ENCODE measurements around the gene ERMN. TPM values are rescaled to one million over a fixed set of nuclear protein-coding genes. Genes with fewer than 3 reads are reported as not detected.

ERMN gene
- total and polyA plus RNA-seq, 2 donors (not counting 1 experiment from before 2014, with no cell fraction given) = 2.7 to 11.9 TPM

- no peaks in the 10 kb centered on the region for H3K79me2 ChIP-seq (ENCODE audit: control insufficient read depth, insufficient read depth, low read length)
- no peak overlapping the region for H3K4me3 Mint-ChIP-seq
These were observed 42.2 kb downstream of the ERMN start for GRCh38 chr2:157283468-157283867.

DNA sequence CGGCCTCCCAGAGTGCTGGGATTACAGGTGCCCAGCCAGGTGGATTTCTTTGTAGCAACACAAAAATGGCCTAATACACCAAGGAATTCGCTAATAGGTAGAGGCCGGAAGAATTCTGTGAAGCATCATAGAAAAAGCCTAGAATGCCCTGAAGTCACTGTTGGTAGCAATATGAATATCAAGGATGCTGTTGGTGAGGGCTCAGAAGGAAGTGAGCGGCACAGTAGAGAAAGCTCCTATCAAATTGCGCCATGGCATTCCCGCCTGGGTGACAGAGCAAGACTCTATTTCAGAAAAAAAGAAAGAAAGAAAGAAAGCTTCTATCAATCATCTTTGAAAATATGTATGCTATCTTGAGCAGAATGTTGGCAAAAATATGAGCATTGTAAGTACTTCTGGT is 44.3 kb downstream of the ERMN start:
- no peak for ATAC-seq (ENCODE audit: low read depth)

More at GRCh38 chr2:157283468-157283867, 42.2 kb downstream of the ERMN start:
- TF ChIP-seq CTCF (IDR thresholded peaks at IDR 0.05) (no peak), EZH2 (IDR thresholded peaks at IDR 0.05; ENCODE audit: borderline replicate concordance, insufficient read depth, low read depth, low read length, poor library complexity, severe bottlenecking) (no peak)
- Histone ChIP-seq H3K4me3 (ENCODE audit: control extremely low read depth in 1 of 5, extremely low read depth in 1 of 5, insufficient read depth in 1 of 5, low read depth in 2 of 5, low read length in 4 of 5) (no peak overlapping the region), H3K9ac (ENCODE audit: low read length) (no peak overlapping the region), H3K4me2 (replicated peaks; ENCODE audit: low read depth, low read length, poor library complexity, severe bottlenecking) (no peak overlapping the region), H3K27ac (ENCODE audit: low read length in 2 of 2) (no peak overlapping the region), H4K20me1 (ENCODE audit: control insufficient read depth, insufficient read depth, low read length, poor library complexity, severe bottlenecking) (no peaks in the 10 kb centered on the region), H3K9me3 (ENCODE audit: control extremely low read depth in 1 of 3, control insufficient read depth in 2 of 3, insufficient read depth in 1 of 3, low read length in 2 of 3) (peaks cover 0 to 6% (median 0%) of the 10 kb centered on the region in 3 donors), H3K4me1 (ENCODE audit: control insufficient read depth in 2 of 2, insufficient read depth in 2 of 2, low read length in 2 of 2) (no peaks in the 10 kb centered on the region), H3K27me3 (replicated peaks in 1 of 4; ENCODE audit: control extremely low read depth in 1 of 4, control insufficient read depth in 3 of 4, insufficient read depth in 4 of 4, low read length in 3 of 4) (peaks cover 0 to 3% (median 1%) of the 10 kb centered on the region in 4 experiments), H2AFZ (ENCODE audit: insufficient read depth, low read depth, low read length, poor library complexity, severe bottlenecking) (no peak overlapping the region), H3K36me3 (replicated peaks in 1 of 2; ENCODE audit: control extremely low read depth in 1 of 2, control insufficient read depth in 1 of 2, extremely low read depth in 1 of 2, insufficient read depth in 2 of 2, low read length in 1 of 2) (no peaks in the 10 kb centered on the region)
- POLR2A ChIA-PET = no interaction called here
- DNase-seq (no peak), ATAC-seq (ENCODE audit: low read depth) (no peak)
- Mint-ChIP-seq H3K27ac (no peak overlapping the region), H3K4me1 (no peaks in the 10 kb centered on the region), H3K9me3 (ENCODE audit: insufficient read depth) (peaks cover 3% of the 10 kb centered on the region), H3K27me3 (peaks cover 37% of the 10 kb centered on the region)
- intact Hi-C loops (cut with micrococcal nuclease) = no loop called here
- no CpG with 5 or more reads among the region's 2 CpGs for WGBS (ENCODE audit: insufficient coverage)
- CTCF ChIA-PET = no interaction called here

More for the DNA sequence above, 44.3 kb downstream of the ERMN start:
- Histone ChIP-seq H4K20me1 (ENCODE audit: control insufficient read depth, insufficient read depth, low read length, poor library complexity, severe bottlenecking) (no peaks in the 10 kb centered on the region), H3K4me3 (ENCODE audit: control extremely low read depth in 1 of 5, extremely low read depth in 1 of 5, insufficient read depth in 1 of 5, low read depth in 2 of 5, low read length in 4 of 5) (no peak overlapping the region), H3K4me1 (ENCODE audit: control insufficient read depth in 2 of 2, insufficient read depth in 2 of 2, low read length in 2 of 2) (no peaks in the 10 kb centered on the region), H3K9ac (ENCODE audit: low read length) (no peak overlapping the region), H3K79me2 (ENCODE audit: control insufficient read depth, insufficient read depth, low read length) (no peaks in the 10 kb centered on the region), H3K27ac (ENCODE audit: low read length in 2 of 2) (no peak overlapping the region), H3K9me3 (ENCODE audit: control extremely low read depth in 1 of 3, control insufficient read depth in 2 of 3, insufficient read depth in 1 of 3, low read length in 2 of 3) (peaks cover 0 to 6% (median 0%) of the 10 kb centered on the region in 3 donors), H2AFZ (ENCODE audit: insufficient read depth, low read depth, low read length, poor library complexity, severe bottlenecking) (no peak overlapping the region), H3K4me2 (replicated peaks; ENCODE audit: low read depth, low read length, poor library complexity, severe bottlenecking) (no peak overlapping the region), H3K27me3 (replicated peaks in 1 of 4; ENCODE audit: control extremely low read depth in 1 of 4, control insufficient read depth in 3 of 4, insufficient read depth in 4 of 4, low read length in 3 of 4) (peaks cover 0 to 3% (median 1%) of the 10 kb centered on the region in 4 experiments), H3K36me3 (replicated peaks in 1 of 2; ENCODE audit: control extremely low read depth in 1 of 2, control insufficient read depth in 1 of 2, extremely low read depth in 1 of 2, insufficient read depth in 2 of 2, low read length in 1 of 2) (no peaks in the 10 kb centered on the region)
- WGBS (ENCODE audit: insufficient coverage) = 80% methylated on average over 1 of the region's 6 CpGs
- Mint-ChIP-seq H3K9me3 (ENCODE audit: insufficient read depth) (peaks cover 3% of the 10 kb centered on the region), H3K4me1 (no peaks in the 10 kb centered on the region), H3K27me3 (peaks cover 46% of the 10 kb centered on the region), H3K27ac (no peak overlapping the region), H3K4me3 (no peak overlapping the region)
- no peak for DNase-seq
- ChIA-PET POLR2A (no interaction called here), CTCF (no interaction called here)
- TF ChIP-seq CTCF (IDR thresholded peaks at IDR 0.05) (no peak), EZH2 (IDR thresholded peaks at IDR 0.05; ENCODE audit: borderline replicate concordance, insufficient read depth, low read depth, low read length, poor library complexity, severe bottlenecking) (no peak)
- intact Hi-C loops (cut with micrococcal nuclease) = no loop called here
